Uterine smooth muscle cell (primary cell): ENCODE results near the gene ZBTB25. TPM values are rescaled to one million over a fixed set of nuclear protein-coding genes. Genes with fewer than 3 reads are reported as not detected.

ENCODE experiments used
- total RNA-seq: library from RNA; depleted of rRNA; stranded (reverse); fragments of >200 nt; gene quantifications from 2 replicates; pipeline ENCODE4 v1.2.3, GENCODE V29; 2014

ZBTB25 gene, protein sequence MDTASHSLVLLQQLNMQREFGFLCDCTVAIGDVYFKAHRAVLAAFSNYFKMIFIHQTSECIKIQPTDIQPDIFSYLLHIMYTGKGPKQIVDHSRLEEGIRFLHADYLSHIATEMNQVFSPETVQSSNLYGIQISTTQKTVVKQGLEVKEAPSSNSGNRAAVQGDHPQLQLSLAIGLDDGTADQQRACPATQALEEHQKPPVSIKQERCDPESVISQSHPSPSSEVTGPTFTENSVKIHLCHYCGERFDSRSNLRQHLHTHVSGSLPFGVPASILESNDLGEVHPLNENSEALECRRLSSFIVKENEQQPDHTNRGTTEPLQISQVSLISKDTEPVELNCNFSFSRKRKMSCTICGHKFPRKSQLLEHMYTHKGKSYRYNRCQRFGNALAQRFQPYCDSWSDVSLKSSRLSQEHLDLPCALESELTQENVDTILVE
- 4.0 and 5.7 TPM in 2 replicates for total RNA-seq

DNA sequence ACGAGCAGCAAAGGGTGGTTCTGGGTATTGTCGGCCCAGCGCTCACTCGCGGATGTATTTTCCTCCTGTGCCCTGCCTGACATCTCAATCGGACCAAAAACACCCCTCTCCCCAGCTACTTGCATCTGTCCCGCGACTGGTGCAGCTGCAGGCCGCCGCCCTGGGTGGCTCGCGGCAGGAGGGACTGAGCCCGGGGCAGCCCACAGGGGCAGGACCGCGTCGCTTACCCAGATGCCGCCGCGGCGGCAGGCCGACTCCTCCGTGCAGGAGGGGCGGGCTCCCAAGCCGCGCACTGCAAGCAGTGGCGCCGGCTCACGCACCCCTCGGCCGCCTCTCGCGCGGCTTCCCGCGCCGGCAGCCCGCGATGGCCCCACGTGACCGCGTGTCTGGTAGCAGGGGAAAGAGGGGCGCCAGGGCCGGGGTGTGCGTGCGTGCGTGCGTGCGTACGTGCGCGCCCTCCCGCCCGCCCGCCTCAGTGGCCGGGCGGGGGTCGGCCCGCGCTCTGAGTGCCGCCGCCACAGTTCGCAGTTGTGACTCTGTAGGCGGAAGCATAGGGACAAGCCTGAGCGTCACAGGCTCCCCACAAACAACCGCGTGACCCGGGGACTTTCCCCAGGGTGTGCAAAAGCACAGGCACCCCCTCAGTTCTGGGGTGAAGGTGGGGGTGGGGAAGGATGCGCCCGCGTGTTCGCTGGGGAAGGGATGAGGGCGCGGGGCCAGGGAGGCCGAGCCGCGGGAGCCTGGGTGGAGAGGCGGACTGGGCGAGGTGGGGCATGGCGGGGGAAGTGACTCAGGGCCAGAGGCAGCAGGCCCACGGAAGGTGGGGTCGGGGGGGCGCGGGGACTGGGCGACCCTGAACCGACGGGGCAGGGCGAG is at the start of gene ZBTB25:
Gene ZBTB25 (minus strand): TSS at position 405 of the 876 bp plus-strand sequence. CDS start 13,305 bp downstream, outside the sequence.

DNA sequence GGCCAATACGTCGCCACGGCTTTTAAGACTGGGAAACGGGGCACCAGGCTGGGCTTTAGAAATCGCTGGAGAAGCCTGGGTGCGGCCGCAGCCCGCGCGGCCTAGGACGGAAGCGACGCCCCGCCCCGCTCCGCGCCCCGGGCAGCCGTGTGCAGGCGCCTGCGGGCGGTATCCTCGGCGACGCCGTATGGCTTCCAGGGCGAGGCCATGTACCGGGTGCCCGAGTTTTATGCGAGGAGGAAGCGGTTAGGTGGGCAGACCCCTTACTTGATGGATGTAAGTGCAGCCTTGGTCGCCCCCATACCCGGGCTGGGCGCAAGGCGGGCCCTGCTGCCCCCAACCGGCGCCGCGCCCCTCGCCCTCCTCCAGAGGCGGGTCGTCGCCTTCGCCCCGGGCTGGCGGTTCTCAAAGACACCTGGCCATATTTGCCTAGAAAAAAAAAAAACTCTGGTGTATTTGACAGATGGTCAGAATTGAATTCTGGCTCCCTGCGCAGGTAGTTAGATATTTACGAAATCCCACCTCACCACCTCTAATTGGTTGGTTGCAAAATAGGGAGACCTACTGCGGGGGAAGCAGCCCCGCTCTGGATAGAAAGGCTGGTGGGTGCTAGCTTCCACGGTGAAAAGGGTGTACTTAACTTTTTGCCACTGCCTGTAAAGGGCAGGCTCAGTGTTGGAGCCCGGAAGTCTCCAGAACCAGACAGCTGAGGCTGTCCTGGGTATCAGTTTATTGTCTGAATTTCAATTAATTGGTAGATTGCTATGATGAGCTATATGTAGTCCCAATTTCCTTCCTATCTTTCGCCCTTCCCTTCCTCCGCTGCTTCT is 46.4 kb upstream of the ZBTB25 start, which contains the start of gene PPP1R36:
Gene PPP1R36 (plus strand): TSS at position 171 of the 830 bp plus-strand sequence. CDS start 37 bp downstream, at position 208.

DNA sequence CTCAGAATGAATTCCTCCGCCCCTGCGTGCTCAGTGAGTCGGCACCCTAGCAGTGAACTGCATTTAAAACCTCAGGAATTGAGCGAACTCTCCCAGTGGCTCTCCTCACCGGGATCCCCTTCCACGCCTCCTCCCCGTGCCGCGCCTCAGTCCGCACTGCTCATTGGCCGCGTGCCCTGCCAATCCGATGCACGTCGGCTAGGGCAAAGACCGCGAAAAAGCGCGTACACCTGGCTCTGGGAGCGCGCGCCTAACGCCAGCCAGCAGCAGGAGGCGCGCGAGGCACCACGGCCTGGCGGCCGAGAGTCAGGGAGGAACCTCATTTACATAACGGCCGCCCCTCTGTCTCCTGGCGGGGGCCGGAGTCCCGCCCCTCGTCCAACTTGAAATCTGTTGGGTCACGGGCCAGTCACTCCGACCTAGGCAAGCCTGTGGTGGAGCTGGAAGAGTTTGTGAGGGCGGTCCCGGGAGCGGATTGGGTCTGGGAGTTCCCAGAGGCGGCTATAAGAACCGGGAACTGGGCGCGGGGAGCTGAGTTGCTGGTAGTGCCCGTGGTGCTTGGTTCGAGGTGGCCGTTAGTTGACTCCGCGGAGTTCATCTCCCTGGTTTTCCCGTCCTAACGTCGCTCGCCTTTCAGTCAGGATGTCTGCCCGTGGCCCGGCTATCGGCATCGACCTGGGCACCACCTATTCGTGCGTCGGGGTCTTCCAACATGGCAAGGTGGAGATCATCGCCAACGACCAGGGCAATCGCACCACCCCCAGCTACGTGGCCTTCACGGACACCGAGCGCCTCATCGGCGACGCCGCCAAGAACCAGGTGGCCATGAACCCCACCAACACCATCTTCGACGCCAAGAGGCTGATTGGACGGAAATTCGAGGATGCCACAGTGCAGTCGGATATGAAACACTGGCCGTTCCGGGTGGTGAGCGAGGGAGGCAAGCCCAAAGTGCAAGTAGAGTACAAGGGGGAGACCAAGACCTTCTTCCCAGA is 36.9 kb upstream of the ZBTB25 start, which contains the start of gene HSPA2:
Gene HSPA2 (plus strand): TSS at position 534 of the 995 bp plus-strand sequence. CDS start 109 bp downstream, at position 643.

DNA sequence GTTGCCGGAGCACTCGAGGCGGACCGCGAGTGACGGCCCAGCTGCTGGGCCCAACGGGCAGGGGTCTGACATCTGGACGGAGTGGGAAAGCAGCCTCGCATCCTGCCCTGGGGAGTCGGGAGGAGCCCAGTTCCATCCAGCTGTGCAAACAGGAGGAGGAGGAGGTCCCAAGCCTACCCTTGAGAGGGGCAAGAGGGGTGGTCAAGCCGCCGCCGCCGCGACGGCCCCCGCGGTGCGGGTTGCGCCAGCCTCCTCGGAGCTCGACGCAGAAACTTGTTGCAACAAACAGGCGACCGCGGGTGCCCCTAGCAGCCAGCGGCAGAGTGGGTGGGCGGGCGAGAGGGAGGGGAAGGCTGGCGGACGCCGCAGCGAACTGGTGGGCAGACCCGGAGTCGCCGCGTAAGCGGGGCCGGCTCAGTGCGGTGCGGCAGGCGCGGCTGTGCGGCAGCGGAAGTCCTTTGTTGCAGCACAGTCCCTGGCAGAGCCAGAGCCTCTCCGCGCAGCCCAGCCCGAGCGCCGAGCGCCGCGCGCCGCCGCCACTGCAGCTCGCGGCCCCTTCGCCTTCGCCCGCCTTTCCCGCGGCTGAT is 765 bp upstream of the ZBTB25 start, which contains the start of gene ZBTB1:
Gene ZBTB1 (plus strand): TSS at position 461 of the 587 bp plus-strand sequence. CDS start 16,735 bp downstream, outside the sequence.

DNA sequence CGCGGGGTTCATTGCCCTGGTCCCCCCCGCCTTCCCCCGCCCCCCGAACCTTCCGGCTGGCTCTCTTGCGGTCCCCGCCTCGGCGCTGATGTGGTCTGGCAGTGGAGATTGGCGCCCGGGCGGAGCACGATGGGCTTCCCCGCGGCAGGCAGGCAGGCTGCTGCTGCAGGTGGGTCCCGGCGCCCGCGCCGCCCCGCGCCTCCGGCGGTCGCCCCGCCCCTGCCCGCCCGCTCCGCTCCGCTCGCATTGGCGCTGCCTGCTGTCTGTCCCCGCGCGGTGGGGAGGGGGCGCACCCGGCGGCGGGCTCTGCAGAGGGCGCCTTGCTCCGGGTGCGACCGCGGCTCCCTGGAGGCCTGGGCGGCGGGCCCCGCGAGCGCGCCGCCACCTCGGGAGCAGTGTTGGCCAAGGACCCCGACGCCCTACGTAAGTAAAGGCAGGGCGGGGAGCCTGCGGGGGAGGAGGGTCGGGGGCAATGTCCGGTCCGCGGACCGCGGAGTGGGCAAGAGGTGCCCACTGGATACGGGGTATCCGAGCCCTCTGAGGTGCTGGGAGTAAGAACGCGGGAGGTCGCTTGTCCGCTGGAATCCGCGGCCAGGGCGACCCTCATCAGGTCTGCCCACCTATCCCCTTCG is 38.3 kb downstream of the ZBTB25 start, which contains the start of gene AKAP5:
Gene AKAP5 (plus strand): TSS at position 309 of the 632 bp plus-strand sequence. CDS start 2,896 bp downstream, outside the sequence.

Other genes with a start within 250 kb of the ZBTB25 start
- gene ESR2, start 209.5 kb downstream of the ZBTB25 start, total RNA-seq: 0.11 and 0.25 TPM in 2 replicates
- 54.0 and 114 TPM in 2 replicates for gene MTHFD1, start 115.5 kb downstream of the ZBTB25 start, total RNA-seq
- 0.44 and 1.1 TPM in 2 replicates for gene AKAP5, start 38.3 kb downstream of the ZBTB25 start, total RNA-seq
- gene ZBTB1, start 932 bp upstream of the ZBTB25 start, total RNA-seq: 39.5 and 41.2 TPM in 2 replicates
- gene HSPA2, start 36.9 kb upstream of the ZBTB25 start, total RNA-seq: 5.8 and 7.5 TPM in 2 replicates
- 0.11 and 0.25 TPM in 2 replicates for gene PPP1R36, start 46.1 kb upstream of the ZBTB25 start, total RNA-seq
- gene PLEKHG3, start 200.6 kb upstream of the ZBTB25 start, total RNA-seq: 2.1 and 3.3 TPM in 2 replicates